GM12878 (cell line): Measurements from ENCODE around the gene KCNIP3. TPM values are rescaled to one million over a fixed set of nuclear protein-coding genes. Genes with fewer than 3 reads are reported as not detected.

Experiments used
- ATAC-seq: fragments of 200-7000 bp; cut with Tn5 transposase; 3 replicates; pipeline ENCODE4 v1.9.1; 2020; ENCODE audit warnings: mild to moderate bottlenecking, moderate library complexity
- BruUV-seq: library from RNA; stranded (reverse); fragments of 400-500 nt; replicated peaks from 2 replicates; lab custom pipeline; 2021; lab: Mats Ljungman, UMichigan
- CTCF ChIA-PET: fragments of 300-600 bp; sonication (Branson Sonifier 250); formaldehyde crosslinking; extraction: SDS; loops from one replicate; lab custom pipeline; 2021; ENCODE audit warnings: inconsistent platforms; lab: Yijun Ruan, JAX
- POLR2A ChIA-PET: fragments of 350-600 bp; formaldehyde crosslinking; extraction: SDS; loops from one replicate; lab custom pipeline; 2021; ENCODE audit warnings: inconsistent platforms; lab: Charles Lee
- RAD21 ChIA-PET: fragments of 300-600 bp; sonication (Branson Sonifier 250); formaldehyde crosslinking; loops from one replicate; lab custom pipeline; 2023; ENCODE audit warnings: antibody characterized with exemption; ENCODE audit not compliant: unreplicated experiment; lab: Charles Lee
- SMC1A ChIA-PET: fragments of 300-600 bp; sonication (Branson Sonifier 250); formaldehyde crosslinking; loops from one replicate; lab custom pipeline; 2023; ENCODE audit not compliant: unreplicated experiment, uncharacterized antibody; lab: Charles Lee
- DNase-seq: peaks from one replicate; pipeline ENCODE4 v3.0.0-alpha.2; 2011; ENCODE audit warnings: low read depth, low spot score
- FAIRE-seq: peaks from 3 replicates; lab custom pipeline; 2011; peaks lifted over from hg19 to GRCh38; lab: Jason Lieb, UNC
- H2AFZ ChIP-seq: 2 replicates; pipeline ENCODE4 v1.6.0; 2011; ENCODE audit warnings: low read depth, low read length, control low read depth; ENCODE audit not compliant: control insufficient read depth
- H3K27ac ChIP-seq: 2 replicates; pipeline ENCODE4 v1.5.1; 2011; ENCODE audit warnings: control low read depth; ENCODE audit not compliant: control insufficient read depth, insufficient read depth
- H3K27me3 ChIP-seq, 2 experiments: replicated peaks in 1 of 2; 2 replicates each; pipeline versions ENCODE4 v1.6.0 to v1.6.1; 2011; ENCODE audit warnings: low read length in 1 of 2; ENCODE audit not compliant: control insufficient read depth in 2 of 2, insufficient read depth in 2 of 2
- H3K36me3 ChIP-seq, 2 experiments: 2 replicates each; pipeline ENCODE4 v1.5.1; 2011; ENCODE audit warnings: low read length in 1 of 2; ENCODE audit not compliant: control insufficient read depth in 2 of 2, insufficient read depth in 2 of 2
- H3K4me1 ChIP-seq: 2 replicates; pipeline ENCODE4 v1.6.1; 2011; ENCODE audit warnings: mild to moderate bottlenecking, low read length, moderate library complexity, mixed read lengths; ENCODE audit not compliant: control insufficient read depth, insufficient read depth
- H3K4me2 ChIP-seq: 2 replicates; pipeline ENCODE4 v1.6.0; 2011; ENCODE audit warnings: control low read depth; ENCODE audit not compliant: control insufficient read depth, insufficient read depth
- H3K4me3 ChIP-seq: fragments of 200-600 bp; sonication (generic); 2 replicates; pipeline ENCODE4 v1.5.1; 2016
- H3K79me2 ChIP-seq: 2 replicates; pipeline ENCODE4 v1.6.0; 2011; ENCODE audit warnings: low read length; ENCODE audit not compliant: control insufficient read depth, insufficient read depth
- H3K9ac ChIP-seq: 2 replicates; pipeline ENCODE4 v1.8.0; 2011; ENCODE audit warnings: low read length, control low read depth, mixed read lengths; ENCODE audit not compliant: control insufficient read depth, insufficient read depth
- H3K9me3 ChIP-seq: replicated peaks from 3 replicates; pipeline ENCODE4 v1.5.1; 2011; ENCODE audit warnings: mild to moderate bottlenecking, low read length; ENCODE audit not compliant: control insufficient read depth, insufficient read depth
- H4K20me1 ChIP-seq: 2 replicates; pipeline ENCODE4 v1.6.0; 2011; ENCODE audit not compliant: control insufficient read depth, insufficient read depth
- CBFB ChIP-seq: IDR thresholded peaks from 2 replicates; pipeline ENCODE4 v1.6.1; 2016; ENCODE audit warnings: antibody characterized with exemption, low read depth
- CREM ChIP-seq: IDR thresholded peaks from 2 replicates; pipeline ENCODE4 v1.6.1; 2014; ENCODE audit warnings: antibody characterized with exemption, low read depth
- MXI1 ChIP-seq: fragments of 150-350 bp; IDR thresholded peaks from 2 replicates; pipeline ENCODE4 v1.6.1; 2011; ENCODE audit warnings: low read depth, mild to moderate bottlenecking, inconsistent platforms, low read length, improper control_type of control experiment
- PRDM15 ChIP-seq: fragments of 450-650 bp; formaldehyde crosslinking; IDR thresholded peaks from 2 replicates; pipeline ENCODE4 v1.4.0; 2020; ENCODE audit warnings: mild to moderate bottlenecking, moderate library complexity
- ZBED1 ChIP-seq: IDR thresholded peaks from 2 replicates; pipeline ENCODE4 v1.6.1; 2016; ENCODE audit warnings: borderline replicate concordance
- ZBTB33 ChIP-seq: fragments of 450-650 bp; IDR thresholded peaks from 2 replicates; pipeline ENCODE4 v1.6.1; 2017; ENCODE audit warnings: mild to moderate bottlenecking
- ZNF384 ChIP-seq: IDR thresholded peaks from 2 replicates; pipeline ENCODE4 v1.6.1; 2012; ENCODE audit warnings: low read depth, mild to moderate bottlenecking, low read length, improper control_type of control experiment, borderline replicate concordance
- ZNF592 ChIP-seq: fragments of 450-650 bp; IDR thresholded peaks from 2 replicates; pipeline ENCODE4 v1.6.1; 2017; ENCODE audit warnings: mild to moderate bottlenecking, moderate library complexity
- WGBS: methylation state at CpG from one replicate; pipeline ENCODE4 v1.1.6; 2016; ENCODE audit warnings: low lambda C conversion rate; ENCODE audit not compliant: insufficient replicate concordance, insufficient coverage; ENCODE audit errors: missing lambda C conversion rate; 5-methylcytosine and 5-hydroxymethylcytosine counted together
- in situ Hi-C: fragments of 300-500 bp; cut with MboI; formaldehyde crosslinking; loops from 9 replicates; pipeline ENCODE4 v1.14.3; 2018; ENCODE audit warnings: mixed read lengths
- intact Hi-C: fragments of 100-400 bp; cut with micrococcal nuclease; formaldehyde crosslinking; loops from one replicate; pipeline ENCODE4 v1.14.2; 2022; ENCODE audit not compliant: unreplicated experiment
- polyA plus RNA-seq, 11 experiments: library from polyadenylated mRNA; depleted of rRNA in 4 of 11; unstranded in 6 of 11; stranded (reverse) in 5 of 11; fragments of >200 nt; fragmentation: Nextera tagmentation in 4 of 11; fragmentation: Illumina TruSeq in 1 of 11; extraction: Ambion mirVana in 4 of 11; extraction: Trizol in 1 of 11; gene quantifications; 1 replicate in 1 of 11; 2 replicates in 10 of 11; pipeline versions ENCODE4 v1.2.1 to v1.2.3, GENCODE V29; 2011 to 2016; ENCODE audit warnings: inconsistent platforms in 2 of 11, missing spikeins in 2 of 11, low read depth in 1 of 11
- total RNA-seq, 4 experiments: library from RNA; depleted of rRNA in 3 of 4; stranded (reverse); fragments of >200 nt in 3 of 4; fragmentation: Illumina TruSeq in 1 of 4; extraction: Trizol in 1 of 4; gene quantifications; 2 replicates each; pipeline versions ENCODE4 v1.2.1 to v1.2.3, GENCODE V29; 2013 to 2021

The KCNIP3 gene
- total and polyA plus RNA-seq, 10 of the 15 experiments (the other 5 are each of a cell fraction or from before 2014, with no cell fraction given) = not detected

GRCh38 chr2:95272781-95273180 lies 24.4 kb upstream of the KCNIP3 start:
- no peak overlapping the region for H3K27ac ChIP-seq
- H3K4me3 ChIP-seq = no peak overlapping the region
- BruUV-seq = no TSS peak
- H3K9me3 ChIP-seq = no peaks in the 10 kb centered on the region
- FAIRE-seq (no peak), ATAC-seq (no peak), DNase-seq (no peak)
- WGBS = 47% methylated on average over 1 of the region's 1 CpG
- H3K4me2 ChIP-seq = no peak overlapping the region
- H3K27me3 ChIP-seq = peaks cover 0 to 1% of the 10 kb centered on the region in 2 experiments; a peak in 2 of 4 replicates
- SMC1A ChIA-PET = no interaction called here
- intact Hi-C loops = no loop called here
- TF ChIP-seq ZBED1 = no peak
- no peak for TF ChIP-seq CBFB
- no peak for TF ChIP-seq ZBTB33
- no peak for TF ChIP-seq CREM
- no peak for TF ChIP-seq ZNF384
- TF ChIP-seq ZNF592 = no peak
- no peak for TF ChIP-seq PRDM15 (CRISPR knock-in tag)
- TF ChIP-seq MXI1 = no peak
- no peaks in the 10 kb centered on the region for H3K79me2 ChIP-seq
- RAD21 ChIA-PET = no interaction called here
- H3K36me3 ChIP-seq = no peaks in the 10 kb centered on the region
- CTCF ChIA-PET = no interaction called here
- POLR2A ChIA-PET = no interaction called here
- in situ Hi-C loops = no loop called here
- H3K9ac ChIP-seq = no peak overlapping the region
- H3K4me1 ChIP-seq = no peaks in the 10 kb centered on the region
- H2AFZ ChIP-seq = no peak overlapping the region
- H4K20me1 ChIP-seq = no peaks in the 10 kb centered on the region
